Activated naive CD4-positive, alpha-beta T cell (primary cell): ENCODE data around the gene ZC3H14.
A peak's percentile ranks its signal among the peaks of the same experiment; 100 is the strongest.
"Not testable (repeated sequence)": the region's sequence is repeated elsewhere in the genome, so short reads cannot be mapped to it uniquely, and the experiment has no call there.

ENCODE experiments used
- DNase-seq, 4 experiments: peaks; one replicate each; lab custom pipeline; 2025; lab: John Stamatoyannopoulos, UW

The ZC3H14 gene, protein sequence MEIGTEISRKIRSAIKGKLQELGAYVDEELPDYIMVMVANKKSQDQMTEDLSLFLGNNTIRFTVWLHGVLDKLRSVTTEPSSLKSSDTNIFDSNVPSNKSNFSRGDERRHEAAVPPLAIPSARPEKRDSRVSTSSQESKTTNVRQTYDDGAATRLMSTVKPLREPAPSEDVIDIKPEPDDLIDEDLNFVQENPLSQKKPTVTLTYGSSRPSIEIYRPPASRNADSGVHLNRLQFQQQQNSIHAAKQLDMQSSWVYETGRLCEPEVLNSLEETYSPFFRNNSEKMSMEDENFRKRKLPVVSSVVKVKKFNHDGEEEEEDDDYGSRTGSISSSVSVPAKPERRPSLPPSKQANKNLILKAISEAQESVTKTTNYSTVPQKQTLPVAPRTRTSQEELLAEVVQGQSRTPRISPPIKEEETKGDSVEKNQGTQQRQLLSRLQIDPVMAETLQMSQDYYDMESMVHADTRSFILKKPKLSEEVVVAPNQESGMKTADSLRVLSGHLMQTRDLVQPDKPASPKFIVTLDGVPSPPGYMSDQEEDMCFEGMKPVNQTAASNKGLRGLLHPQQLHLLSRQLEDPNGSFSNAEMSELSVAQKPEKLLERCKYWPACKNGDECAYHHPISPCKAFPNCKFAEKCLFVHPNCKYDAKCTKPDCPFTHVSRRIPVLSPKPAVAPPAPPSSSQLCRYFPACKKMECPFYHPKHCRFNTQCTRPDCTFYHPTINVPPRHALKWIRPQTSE

DNA sequence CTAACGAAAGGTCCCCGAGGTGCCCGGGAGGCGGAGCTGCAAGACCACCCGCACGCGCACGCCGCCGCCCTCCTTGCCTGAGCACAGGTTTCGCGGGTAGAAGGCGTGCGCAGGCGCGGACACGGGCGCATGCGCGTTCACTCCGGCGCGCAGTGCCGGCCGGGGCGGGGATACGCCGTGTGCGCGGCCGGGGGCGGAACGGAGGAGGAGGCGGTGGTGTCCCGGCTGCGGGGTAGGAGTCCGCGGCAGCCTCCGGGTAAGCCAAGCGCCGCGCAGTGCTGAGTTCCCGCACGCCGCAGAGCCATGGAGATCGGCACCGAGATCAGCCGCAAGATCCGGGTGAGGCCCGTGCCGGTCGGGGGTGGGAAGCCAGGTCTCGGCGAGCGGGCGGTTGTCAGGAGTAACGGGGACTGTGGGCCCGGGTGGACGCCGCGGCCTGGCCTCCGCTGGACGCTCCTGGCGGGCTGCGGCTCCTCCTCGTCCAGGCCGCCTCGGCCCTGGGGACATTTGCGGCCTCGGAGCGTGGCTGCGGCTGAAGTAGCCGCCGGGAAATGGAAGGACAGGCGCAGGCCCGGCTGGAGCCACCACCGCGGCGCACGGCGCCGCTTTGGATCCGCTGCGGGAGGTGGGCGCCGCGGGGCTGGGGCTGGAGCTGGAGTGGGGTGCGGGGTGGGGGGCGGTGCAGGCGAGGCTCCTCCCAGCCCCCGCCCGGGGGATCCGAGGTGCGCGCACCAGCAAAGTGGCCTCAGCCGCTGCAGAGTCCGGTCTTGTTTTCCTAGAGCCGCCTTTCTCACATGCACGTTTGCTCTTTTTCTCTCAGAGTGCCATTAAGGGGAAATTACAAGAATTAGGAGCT is at the start of gene ZC3H14:
Gene ZC3H14 (plus strand): TSS at position 207 of the 856 bp plus-strand sequence. CDS start 97 bp downstream, at position 304.
- peak; percentile 64 to 84 (median 72) for DNase-seq

DNA sequence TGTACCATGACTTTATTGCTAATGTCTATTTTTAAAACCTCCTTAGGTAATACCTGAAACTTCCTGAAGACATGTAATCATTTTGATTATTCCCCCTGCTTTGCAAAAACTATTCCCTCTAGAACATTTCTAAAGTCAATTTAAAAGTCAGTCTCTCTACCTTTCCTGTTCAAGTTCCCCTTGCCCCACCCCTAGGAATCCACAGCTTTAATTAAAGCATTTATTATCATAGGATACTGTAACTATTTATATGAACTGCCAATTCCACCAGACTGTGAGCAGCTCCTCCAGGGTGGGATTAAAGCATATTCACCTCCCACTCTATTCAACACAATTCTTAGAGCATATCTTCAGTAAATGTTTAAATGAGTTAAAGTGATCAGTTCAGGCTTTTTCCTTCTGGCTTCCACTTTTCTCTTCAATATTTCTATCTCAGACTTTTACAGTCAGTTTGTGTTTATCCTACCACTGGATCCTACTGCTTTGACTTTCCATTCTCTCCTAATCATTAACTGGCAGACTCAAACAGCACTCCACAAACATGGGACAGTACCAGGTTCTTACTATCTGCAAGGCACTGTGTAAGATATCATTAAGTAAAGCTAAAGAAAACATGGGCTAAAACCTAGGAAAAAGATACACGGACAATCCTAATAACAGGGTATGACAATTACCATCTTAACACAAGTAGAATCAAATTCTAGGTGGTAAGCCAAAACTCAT is 47.2 kb upstream of the ZC3H14 start:
- no peak for DNase-seq

DNA sequence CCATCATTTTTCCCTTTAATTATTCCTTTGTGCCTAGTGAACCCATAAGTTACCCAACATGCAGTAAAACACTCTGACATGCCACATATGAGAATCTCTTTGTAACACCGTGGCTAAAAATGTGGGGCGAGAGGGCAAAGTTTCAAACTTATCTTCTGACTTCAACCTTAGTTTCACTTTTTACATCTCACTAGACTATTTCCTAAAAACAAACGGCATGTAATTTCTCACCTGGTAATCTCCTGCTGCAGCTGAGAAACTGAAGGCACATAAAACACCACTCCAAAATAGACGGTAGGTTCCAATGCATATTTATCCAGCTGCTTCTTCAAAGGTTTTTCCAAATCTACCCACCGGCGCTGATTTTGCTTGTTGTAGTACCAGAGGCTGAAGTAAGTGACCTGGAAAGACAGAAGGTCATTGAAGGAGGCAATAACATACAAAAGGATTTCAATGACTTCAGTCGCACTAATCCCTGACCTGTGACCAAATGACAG is 45.9 kb upstream of the ZC3H14 start:
- no peak for DNase-seq

DNA sequence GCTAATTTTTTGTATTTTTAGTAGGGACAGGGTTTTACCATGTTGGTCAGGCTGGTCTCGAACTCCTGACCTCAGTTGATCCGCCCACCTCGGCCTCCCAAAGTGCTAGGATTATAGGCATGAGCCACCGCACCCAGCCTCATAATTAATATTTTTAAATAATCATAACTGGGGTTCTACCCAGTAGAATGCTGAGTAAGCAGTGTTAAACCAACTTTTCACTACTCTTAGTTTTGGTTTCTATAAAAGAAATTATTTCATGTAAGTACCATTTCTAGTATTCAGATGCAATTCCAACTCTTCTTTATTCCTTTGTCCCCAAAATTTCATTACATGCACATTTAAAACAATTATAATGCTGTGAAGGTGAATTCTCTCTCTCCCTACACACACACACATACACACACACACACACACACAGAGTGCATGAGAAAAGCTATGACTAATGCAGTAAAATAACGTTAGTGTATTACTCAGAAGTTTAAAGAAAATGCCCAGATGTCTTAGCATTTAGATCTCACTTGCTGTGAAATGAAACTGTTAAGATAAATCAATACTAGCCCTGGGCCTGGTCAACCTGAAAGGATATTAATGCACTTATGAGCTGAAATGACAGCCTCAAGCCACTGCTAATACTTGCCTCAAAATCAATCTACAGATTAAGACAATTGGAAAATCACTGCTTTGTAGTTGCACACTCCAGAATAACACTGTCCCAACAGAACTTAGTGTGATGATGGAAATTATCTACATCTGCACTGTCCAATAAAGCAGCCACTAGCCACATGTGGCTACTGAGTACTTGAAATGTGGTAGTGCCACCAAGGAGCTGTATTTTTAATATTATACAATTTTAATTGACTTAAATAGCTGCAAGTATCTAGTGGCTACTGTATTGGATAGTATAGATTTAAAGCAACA is 44.0 kb upstream of the ZC3H14 start:
- DNase-seq, result no peak

DNA sequence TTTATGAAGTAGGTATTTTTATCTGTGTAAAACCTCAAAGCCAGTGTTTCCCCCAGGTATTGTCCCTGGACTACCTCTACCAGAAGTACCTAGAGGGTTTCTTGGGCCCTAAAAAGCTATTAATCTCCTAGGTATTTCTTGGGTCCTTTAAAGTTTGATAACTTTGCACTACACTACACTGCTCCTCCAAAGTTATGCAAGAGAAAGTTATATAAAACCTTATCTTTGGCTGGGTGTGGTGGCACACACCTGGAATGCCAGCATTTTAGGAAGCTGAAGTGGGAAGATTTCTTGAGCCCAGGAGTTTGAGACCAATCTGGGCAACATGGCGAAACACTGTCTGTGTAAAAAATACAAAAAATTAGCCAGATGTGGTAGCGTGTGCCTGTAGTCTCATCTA is 42.9 kb upstream of the ZC3H14 start:
- no peak for DNase-seq

DNA sequence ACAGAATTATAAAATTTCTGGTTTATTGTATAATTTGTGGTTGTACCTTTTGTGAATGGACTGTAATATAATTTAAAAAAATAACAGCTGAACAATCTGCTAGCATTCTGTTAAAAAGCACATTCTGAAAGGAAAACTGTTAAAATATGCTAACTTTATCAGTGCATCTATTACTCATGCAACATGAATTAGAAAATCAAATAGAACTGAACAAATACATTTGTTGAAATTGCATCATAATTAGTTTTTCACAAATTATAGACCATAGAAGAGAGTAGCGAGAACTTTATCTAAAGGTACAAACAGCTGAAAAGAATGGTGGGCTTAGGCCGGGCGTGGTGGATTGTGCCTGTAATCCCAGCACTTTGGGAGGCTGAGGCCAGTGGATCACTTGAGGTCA is 41.0 kb upstream of the ZC3H14 start:
- no peak for DNase-seq

DNA sequence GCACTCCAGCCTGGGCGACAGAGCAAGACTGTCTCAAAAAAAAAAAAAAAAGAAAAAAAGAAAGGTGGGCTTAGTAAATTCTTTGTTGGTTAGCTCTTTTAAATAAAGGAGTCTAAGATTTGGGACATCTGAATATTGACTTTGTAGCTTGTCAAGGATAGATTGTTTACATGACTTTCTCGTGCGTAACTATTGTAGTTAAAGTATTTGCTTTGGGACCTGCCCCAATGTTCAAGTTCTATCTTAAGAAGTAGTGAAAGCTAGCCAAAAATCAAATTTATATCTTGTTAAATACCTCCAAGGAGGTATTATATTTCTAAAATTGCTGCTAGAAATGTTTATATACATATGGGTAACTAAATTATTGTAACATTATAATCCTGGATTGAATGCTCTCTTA is 40.4 kb upstream of the ZC3H14 start:
- DNase-seq, result no peak

DNA sequence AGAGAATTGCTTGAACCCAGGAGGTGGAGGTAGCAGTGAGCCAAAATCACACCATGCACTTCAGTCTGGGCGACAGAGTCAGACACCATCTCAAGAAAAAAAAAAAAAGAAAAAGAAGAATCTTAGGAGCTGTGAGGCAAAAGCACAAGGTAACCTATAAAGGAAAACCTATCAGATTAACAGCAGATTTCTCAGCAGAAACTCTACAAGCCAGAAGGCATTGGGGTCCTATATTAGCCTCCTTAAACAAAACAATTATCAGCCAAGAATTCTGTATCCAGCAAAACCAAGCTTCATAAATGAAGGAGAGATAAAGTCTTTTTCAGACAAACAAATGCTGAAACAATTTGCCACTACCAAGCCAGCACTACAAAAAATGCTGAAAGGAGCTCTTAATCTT is 32.9 kb upstream of the ZC3H14 start:
- not testable (repeated sequence) for DNase-seq

DNA sequence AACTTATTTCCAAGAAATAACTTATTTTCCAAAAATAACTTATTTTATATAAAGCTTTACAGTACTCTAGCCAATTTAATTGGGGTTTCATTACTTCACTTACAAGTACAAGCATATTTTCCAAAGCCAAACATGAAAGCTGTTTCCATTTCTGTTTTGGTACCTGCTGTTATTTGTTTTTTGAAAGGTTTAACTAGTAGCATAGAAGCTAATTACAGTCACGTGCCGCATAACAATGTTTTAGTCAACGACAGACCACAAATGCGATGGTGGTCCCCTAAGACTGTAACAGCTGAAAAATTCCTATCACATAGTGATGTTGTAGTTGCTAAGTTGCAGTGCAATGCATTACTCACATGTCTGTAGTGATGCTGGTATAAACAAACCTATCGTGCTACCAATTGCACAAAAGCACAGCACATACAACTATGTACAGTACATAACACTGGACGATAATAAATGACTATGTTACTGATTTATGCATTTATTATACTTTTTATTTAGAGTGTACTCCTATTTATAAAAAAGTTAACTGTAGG is 29.7 kb upstream of the ZC3H14 start:
- no peak for DNase-seq

DNA sequence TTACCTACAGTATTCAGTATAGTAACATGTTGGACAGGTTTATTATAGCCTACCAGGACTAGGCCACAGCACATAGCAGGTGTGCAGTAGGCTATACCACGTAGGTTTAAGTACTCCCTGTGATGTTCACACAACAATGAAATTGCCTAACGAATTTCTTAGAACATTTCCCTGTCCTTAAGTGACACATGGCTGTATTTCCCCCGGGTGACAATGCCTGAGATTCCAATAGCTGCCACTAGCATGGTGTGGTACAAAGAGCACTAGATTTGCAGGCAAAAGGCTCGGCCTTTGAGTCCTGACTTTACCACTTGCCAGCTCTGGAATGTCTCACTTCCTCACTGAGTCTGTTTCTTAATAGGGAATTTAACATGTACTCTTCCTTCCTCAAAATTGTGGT is 27.7 kb upstream of the ZC3H14 start:
- DNase-seq, result no peak

DNA sequence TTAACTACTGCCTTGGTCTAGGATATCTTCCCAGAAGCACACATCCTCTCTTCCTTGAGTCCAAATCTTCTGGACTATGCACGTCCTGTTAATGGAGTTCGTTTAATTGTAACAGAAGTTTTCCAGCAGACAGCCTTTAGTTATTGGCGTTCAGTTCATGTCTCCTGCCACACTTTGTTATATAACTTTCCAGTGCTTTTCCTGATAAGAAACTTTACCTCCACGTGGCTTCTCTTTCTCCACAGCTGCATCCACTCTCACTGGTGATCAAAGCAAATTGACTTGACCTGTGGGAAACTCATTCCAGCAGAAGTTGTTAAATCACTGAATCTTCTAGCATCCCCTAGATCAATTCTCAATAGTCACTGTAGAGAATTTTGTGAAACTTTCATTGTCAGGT is 27.0 kb upstream of the ZC3H14 start:
- no peak for DNase-seq

DNA sequence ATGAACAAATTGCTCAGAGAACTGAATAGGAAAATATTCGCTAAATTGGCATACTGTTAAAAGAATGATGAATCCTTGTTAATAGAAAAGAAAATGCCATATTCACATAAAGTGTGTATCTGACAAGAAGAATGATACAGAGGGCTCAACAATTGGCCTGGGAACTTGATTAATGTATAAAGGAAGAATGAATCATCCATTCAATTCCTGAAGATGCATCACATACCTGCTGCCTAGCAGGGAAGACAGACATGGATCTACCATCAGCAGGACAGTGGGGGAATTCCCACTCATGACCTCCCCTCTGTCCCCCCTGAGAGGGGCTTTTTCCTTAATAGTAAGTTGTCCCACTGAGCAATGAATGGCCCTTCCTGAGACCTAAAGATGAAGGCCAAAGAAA is 21.5 kb upstream of the ZC3H14 start:
- DNase-seq, result no peak

DNA sequence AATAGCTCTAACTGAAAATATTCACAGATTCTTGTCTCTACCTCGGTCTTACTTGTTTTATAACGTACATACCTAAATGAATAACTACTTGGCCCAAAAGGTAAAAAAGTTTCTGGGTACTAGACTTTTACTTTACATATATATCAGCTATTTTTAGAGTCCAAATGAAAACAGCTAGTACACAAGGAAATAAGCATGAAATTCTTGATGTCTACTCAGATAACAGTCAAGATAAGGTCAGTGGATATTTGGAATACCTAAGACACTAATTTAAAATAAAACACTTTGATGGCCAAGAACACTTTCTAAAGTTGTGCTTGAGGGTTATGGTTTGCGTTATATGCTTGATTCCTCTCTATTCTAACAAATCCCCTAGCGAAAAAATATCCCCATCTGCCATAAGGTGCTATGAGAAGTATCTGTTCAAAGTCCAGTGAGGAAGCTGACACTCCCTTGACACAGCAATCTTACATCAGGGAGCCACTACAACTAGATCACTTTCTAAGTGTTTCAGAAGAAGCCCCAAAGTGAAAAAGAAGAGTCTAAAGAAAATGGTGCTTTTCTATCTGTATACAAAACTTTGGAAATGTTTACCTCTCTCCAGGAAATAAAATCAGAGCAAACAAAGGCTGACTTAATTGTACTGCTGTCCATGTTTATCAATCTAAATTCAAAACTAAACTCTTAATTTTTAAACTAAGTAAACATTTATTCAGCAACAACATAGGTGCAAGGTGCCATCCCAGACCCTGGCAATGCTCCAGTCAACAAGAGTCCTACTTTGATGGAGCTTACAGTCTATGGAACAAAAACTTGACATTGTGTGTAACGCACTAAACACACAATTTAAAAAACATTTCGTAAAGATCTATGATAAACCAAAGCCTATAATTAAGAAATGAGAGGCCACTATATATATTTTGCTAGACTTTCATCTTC is 19.7 kb upstream of the ZC3H14 start:
- no peak for DNase-seq

DNA sequence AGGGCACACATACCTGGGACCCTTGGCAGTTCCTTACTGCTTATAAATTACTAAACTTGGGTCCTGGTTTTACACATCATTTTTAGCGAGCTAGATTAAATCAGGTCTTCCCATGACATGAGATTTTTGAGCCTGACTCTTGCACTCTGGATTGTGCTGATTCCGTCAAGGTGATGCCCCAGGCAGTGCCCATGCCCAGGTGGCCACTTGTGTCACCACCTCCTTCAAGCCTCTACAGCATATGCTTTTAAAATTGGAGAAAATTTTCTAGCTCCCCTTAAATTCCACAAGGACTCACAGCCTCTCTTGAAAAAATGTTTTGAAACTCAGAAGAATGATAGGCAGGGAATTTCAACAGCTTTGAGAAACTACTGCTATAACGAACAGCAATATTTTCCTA is 17.6 kb upstream of the ZC3H14 start:
- no peak for DNase-seq

DNA sequence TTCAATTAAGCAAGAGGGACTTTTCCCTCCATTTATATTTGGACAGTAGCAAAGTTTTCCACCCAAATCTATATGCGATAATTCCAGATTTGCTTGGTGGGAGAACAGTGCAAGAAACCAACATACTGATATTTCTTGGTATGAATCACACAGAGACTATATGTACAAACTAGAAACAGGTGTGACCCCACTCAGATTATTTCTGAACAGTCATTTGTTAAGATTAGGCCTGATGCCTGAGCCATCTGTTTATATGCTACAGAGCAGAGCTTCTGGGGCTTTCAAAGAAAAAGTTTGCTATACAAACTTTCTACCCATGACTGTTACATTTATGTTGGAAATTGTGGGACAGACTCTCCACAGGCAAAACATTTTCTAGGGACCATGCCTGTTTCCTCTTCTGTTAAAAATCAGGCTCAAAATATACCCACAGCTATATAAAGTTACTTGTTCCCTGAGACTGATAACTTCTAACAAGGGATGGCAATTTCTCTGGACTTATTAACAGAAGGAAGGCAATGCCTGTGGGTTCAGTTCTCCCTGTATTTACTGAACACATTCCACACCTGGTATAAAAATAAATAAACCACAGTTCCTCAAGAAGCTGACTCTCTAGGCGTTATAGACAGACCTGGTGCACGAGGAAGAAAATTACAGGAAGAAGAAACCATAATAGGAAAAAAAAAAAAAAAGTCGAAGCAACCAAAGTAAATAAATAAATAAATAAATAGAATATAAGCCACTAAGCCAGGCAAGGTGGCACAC is 16.0 kb upstream of the ZC3H14 start:
- DNase-seq, result no peak

DNA sequence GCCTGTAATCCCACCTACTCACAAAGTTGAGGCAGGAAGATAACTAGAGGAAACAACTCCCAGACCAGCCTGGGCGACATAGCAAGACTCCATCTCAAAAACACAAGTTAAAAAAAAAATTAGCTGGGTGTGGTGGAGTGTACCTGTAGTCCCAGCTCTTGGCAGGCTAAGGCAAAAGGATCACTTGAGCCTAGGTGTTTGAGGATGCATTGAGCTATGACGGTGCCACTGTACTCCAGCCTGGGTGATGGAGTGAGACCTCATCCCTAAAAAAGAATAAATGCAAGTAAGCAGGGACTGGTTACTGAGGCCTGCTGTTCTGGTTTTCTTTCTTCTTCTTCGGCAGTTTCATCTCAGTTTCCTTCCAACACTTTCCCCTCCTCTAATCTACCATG is 15.5 kb upstream of the ZC3H14 start:
- no peak for DNase-seq

DNA sequence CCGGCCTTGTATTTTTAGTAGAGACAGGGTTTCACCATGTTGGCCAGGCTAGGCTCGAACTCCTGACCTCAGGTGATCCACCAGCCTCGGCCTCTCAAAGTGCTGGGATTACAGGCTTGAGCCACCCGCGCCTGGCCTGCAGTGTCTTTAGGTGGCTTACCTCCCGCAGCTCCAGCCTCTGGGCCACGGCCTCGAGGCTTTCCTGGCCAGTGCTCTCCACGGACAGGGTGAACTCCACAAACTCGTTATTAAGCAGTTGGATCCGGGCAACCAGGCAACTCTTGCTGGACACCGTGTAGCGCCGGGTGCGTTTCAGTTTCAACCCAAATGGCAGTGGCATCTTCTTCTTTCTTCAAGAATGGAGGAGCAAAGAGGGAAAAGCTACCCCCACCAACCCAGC is 12.8 kb upstream of the ZC3H14 start:
- no peak for DNase-seq
